ENCODE results near the gene MAD1L1. TPM values are rescaled to one million over a fixed set of nuclear protein-coding genes. Genes with fewer than 3 reads are reported as not detected.

Gene MAD1L1
- total and polyA plus RNA-seq, 2 of the 13 experiments (the other 11 are each of a cell fraction or from before 2014, with no cell fraction given) = 17.4 to 64.7 TPM

DNA sequence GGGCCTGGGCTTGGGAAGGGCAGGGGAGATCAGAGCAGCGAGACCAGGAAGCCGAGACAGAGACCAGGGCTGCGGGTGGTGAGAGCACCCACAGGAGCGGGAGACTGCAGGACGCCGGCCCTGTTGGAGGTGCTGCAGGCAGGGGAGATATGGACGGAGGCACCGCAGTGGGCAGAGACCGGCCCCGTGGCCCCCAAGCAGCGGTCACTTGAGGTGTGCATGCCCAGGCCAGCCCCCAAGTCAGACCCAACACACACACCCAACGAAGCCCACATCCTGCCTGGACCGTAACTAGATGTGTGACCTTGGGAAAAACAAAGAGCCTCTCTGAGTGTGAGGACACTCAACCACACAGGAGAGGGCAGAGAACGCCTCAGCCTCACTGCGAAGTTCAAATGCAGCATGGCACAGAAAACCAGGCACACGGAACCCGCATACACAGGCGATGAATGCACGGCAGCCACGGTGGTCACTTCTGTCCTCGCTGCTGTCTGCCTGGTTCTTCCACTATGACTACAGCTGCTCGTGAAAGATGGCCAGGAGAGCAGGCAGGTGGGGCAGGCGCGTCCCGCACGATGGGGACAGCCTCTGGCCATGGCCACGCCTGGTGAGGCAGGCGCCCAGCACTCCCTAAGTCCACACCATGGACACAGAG lies 214.7 kb downstream of the MAD1L1 start (continued):
- TF ChIP-seq BCLAF1 (IDR thresholded peaks at IDR 0.05) (no peak), TBP (CRISPR knock-in tag; IDR thresholded peaks at IDR 0.05) (no peak), SP4 (CRISPR knock-in tag; IDR thresholded peaks at IDR 0.05) (no peak), SMARCC2 (IDR thresholded peaks at IDR 0.05) (no peak), SSRP1 (CRISPR knock-in tag; IDR thresholded peaks at IDR 0.05) (no peak), THAP9 (CRISPR knock-in tag; IDR thresholded peaks at IDR 0.05; ENCODE audit: borderline replicate concordance) (no peak), PBX2 (CRISPR knock-in tag; IDR thresholded peaks at IDR 0.05) (no peak), HES4 (CRISPR knock-in tag; IDR thresholded peaks at IDR 0.05; ENCODE audit: borderline replicate concordance) (no peak), CBX2 (IDR thresholded peaks at IDR 0.05; ENCODE audit: low read depth, low read length) (no peak), CBX2 (CRISPR knock-in tag; IDR thresholded peaks at IDR 0.05; ENCODE audit: low read depth) (no peak), IKZF4 (CRISPR knock-in tag; IDR thresholded peaks at IDR 0.05; ENCODE audit: borderline replicate concordance, low read depth, not compliant biosample characterization) (no peak), SOX6 (IDR thresholded peaks at IDR 0.05) (no peak), SOX6 (CRISPR knock-in tag; IDR thresholded peaks at IDR 0.05) (peak; percentile 79), ZNF768 (CRISPR knock-in tag; IDR thresholded peaks at IDR 0.05) (peak; percentile 93), HNRNPH1 (optimal IDR thresholded peaks at IDR 0.05; ENCODE audit: low read depth, low read length) (no peak), ZFP41 (CRISPR knock-in tag; IDR thresholded peaks at IDR 0.05; ENCODE audit: borderline replicate concordance) (no peak), ZSCAN30 (CRISPR knock-in tag; IDR thresholded peaks at IDR 0.05) (no peak), ZSCAN20 (CRISPR knock-in tag; IDR thresholded peaks at IDR 0.05; ENCODE audit: borderline replicate concordance) (no peak), ZBTB44 (CRISPR knock-in tag; IDR thresholded peaks at IDR 0.05) (no peak), GZF1 (CRISPR knock-in tag; IDR thresholded peaks at IDR 0.05) (no peak)

Measured in HepG2 (cell line).